ENCODE data around the gene LRIG1. TPM values are rescaled to one million over a fixed set of nuclear protein-coding genes. Genes with fewer than 3 reads are reported as not detected.

LRIG1 gene
- total RNA-seq, 1 experiment from 2014 or later = 17.2 TPM

DNA sequence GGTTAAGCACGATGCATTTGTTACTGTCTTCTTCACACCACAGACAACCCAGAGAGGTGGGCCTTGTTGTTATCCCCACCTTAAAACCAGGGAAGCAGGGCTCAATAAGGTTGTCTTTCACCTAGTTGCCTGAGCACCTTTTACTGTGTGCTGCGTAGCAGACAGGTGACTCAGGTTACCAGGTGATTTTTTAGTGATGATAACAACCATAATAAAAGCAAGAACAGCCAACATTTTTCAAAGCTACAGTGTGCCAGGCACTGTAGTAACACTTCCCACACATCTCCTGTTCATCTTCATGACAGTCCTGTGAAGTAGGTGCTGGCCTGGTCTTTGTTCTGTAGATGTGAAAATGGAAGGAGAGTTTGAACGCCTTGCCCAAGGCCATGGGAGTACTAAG lies 147.8 kb downstream of the LRIG1 start:
- Mint-ChIP-seq H3K36me3 (ENCODE audit: insufficient read depth, unreplicated experiment) (no peaks in the 10 kb centered on the region), H3K9me3 (ENCODE audit: unreplicated experiment) (no peaks in the 10 kb centered on the region), H3K4me3 (ENCODE audit: unreplicated experiment) (no peak overlapping the region), H3K27me3 (ENCODE audit: insufficient read depth, unreplicated experiment) (no peaks in the 10 kb centered on the region), H3K27ac (ENCODE audit: low read depth, unreplicated experiment) (no peak overlapping the region), H3K4me1 (ENCODE audit: insufficient read depth, unreplicated experiment) (peaks cover 11% of the 10 kb centered on the region)
- ChIA-PET POLR2A (no interaction called here), CTCF (interaction anchor here (0.7 kb wide), 1 partner anchor 8 kb away, joined by 3 read pairs; no protein-coding TSS in a partner anchor)
- TF ChIP-seq, protein P1, sequence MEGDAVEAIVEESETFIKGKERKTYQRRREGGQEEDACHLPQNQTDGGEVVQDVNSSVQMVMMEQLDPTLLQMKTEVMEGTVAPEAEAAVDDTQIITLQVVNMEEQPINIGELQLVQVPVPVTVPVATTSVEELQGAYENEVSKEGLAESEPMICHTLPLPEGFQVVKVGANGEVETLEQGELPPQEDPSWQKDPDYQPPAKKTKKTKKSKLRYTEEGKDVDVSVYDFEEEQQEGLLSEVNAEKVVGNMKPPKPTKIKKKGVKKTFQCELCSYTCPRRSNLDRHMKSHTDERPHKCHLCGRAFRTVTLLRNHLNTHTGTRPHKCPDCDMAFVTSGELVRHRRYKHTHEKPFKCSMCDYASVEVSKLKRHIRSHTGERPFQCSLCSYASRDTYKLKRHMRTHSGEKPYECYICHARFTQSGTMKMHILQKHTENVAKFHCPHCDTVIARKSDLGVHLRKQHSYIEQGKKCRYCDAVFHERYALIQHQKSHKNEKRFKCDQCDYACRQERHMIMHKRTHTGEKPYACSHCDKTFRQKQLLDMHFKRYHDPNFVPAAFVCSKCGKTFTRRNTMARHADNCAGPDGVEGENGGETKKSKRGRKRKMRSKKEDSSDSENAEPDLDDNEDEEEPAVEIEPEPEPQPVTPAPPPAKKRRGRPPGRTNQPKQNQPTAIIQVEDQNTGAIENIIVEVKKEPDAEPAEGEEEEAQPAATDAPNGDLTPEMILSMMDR (IDR thresholded peaks at IDR 0.05; ENCODE audit: unreplicated experiment) = no peak
- no peak for DNase-seq (ENCODE audit: unreplicated experiment)
- intact Hi-C loops (cut with micrococcal nuclease) = no loop called here
- no TSS peak for BruUV-seq (replicated peaks)

DNA sequence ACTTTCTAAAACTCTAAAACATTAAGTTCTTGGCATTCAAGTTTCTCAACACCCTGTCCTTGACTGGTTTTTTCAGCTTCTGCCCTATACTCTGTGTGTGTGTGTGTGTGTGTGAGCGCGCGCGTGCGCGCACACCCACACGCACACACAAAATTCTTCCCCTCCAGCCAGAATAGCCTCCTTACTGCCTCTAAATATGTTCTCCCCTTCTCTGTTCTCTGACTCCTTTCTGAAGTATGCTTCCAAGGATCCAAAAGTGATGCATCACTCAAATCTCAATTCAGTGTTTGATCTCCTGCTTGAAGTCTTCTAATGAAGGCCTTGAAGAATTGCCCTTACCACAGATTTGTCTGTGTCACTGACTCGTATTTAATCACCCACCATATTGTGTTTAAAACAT lies 150.2 kb downstream of the LRIG1 start:
- Mint-ChIP-seq H3K27ac (ENCODE audit: low read depth, unreplicated experiment) (no peak overlapping the region), H3K4me3 (ENCODE audit: unreplicated experiment) (no peak overlapping the region), H3K27me3 (ENCODE audit: insufficient read depth, unreplicated experiment) (no peaks in the 10 kb centered on the region), H3K9me3 (ENCODE audit: unreplicated experiment) (no peaks in the 10 kb centered on the region), H3K4me1 (ENCODE audit: insufficient read depth, unreplicated experiment) (peaks cover 11% of the 10 kb centered on the region), H3K36me3 (ENCODE audit: insufficient read depth, unreplicated experiment) (no peaks in the 10 kb centered on the region)
- intact Hi-C loops (cut with micrococcal nuclease) = no loop called here
- TF ChIP-seq, protein P1 (IDR thresholded peaks at IDR 0.05; ENCODE audit: unreplicated experiment) = no peak
- no peak for DNase-seq (ENCODE audit: unreplicated experiment)
- no TSS peak for BruUV-seq (replicated peaks)
- CTCF ChIA-PET = interaction anchor here (1.1 kb wide), 1 partner anchor 472 kb away, joined by 4 read pairs; no protein-coding TSS in a partner anchor
- POLR2A ChIA-PET = no interaction called here

DNA sequence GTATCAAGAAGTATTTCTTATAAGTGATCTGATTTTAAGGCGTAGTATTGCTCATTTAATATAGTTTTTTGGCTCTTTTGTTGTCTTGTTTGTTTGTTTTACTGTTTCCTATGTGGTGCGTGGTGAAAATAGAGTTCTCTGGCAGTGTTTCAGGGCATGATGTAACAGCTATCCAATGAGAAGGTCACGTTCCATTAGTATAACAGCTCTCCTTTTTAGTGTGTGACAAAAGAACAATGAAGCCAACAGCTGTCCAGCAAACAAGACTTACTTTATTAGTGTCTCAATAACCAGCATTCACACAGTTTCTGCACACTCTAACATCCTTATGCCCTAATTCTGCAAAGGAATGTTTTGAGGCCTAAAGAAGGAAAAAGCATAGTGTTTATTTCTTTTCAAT lies 152.1 kb downstream of the LRIG1 start:
- no TSS peak for BruUV-seq (replicated peaks)
- Mint-ChIP-seq H3K9me3 (ENCODE audit: unreplicated experiment) (no peaks in the 10 kb centered on the region), H3K4me3 (ENCODE audit: unreplicated experiment) (no peak overlapping the region), H3K4me1 (ENCODE audit: insufficient read depth, unreplicated experiment) (peaks cover 11% of the 10 kb centered on the region), H3K27me3 (ENCODE audit: insufficient read depth, unreplicated experiment) (no peaks in the 10 kb centered on the region), H3K27ac (ENCODE audit: low read depth, unreplicated experiment) (no peak overlapping the region), H3K36me3 (ENCODE audit: insufficient read depth, unreplicated experiment) (no peaks in the 10 kb centered on the region)
- no peak for DNase-seq (ENCODE audit: unreplicated experiment)
- ChIA-PET CTCF (interaction anchor here (1.0 kb wide), 1 partner anchor 468 kb away, joined by 4 read pairs; no protein-coding TSS in a partner anchor), POLR2A (no interaction called here)
- TF ChIP-seq, protein P1 (IDR thresholded peaks at IDR 0.05; ENCODE audit: unreplicated experiment) = no peak
- intact Hi-C loops (cut with micrococcal nuclease) = no loop called here

DNA sequence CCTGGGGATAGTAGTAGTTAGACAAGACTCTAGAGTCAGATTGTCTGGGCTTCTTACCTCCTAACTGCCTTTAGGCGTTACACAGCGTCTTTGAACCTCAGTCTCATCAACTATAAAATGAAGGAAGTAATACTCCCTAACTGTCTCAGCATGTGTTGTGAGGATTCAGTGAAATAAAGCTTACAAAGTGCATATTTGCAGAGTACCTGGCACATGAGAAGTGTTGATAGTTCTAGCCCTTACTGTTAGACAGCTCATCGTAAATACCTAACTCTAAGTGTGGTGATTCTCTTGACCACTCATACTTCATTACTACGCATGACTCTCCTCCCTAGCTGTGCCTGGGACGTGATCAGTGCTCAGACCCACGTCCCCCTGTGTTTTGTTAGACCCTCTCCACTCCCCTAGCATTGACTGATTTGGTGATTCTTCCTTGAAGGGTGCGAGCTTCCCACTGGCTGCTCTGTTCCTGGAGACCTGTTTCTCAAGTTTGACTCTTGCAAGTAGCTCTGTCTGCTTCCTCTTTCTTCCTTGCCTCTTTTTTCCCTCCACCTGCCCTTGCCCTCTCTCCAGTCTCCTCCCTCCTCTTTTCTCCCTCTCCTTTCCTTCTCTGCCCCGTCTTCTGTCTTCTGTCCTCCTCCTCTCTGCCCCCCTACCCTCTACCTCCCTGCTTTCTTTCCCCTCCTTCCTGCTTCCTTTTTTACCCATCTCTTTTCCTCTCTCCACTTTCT lies 155.8 kb downstream of the LRIG1 start:
- TF ChIP-seq, protein P1 (IDR thresholded peaks at IDR 0.05; ENCODE audit: unreplicated experiment) = no peak
- H3K9me3 Mint-ChIP-seq (ENCODE audit: unreplicated experiment) = no peaks in the 10 kb centered on the region
- no peaks in the 10 kb centered on the region for H3K36me3 Mint-ChIP-seq (ENCODE audit: insufficient read depth, unreplicated experiment)
- peaks cover 6% of the 10 kb centered on the region for H3K4me1 Mint-ChIP-seq (ENCODE audit: insufficient read depth, unreplicated experiment)
- BruUV-seq (replicated peaks) = no TSS peak
- no peak overlapping the region for H3K4me3 Mint-ChIP-seq (ENCODE audit: unreplicated experiment)
- ChIA-PET POLR2A (no interaction called here), CTCF (interaction anchor here (0.6 to 2.0 kb wide), 5 partner anchors 8 to 1087 kb away, joined by 3 to 7 read pairs (median 3); no protein-coding TSS in a partner anchor)
- H3K27ac Mint-ChIP-seq (ENCODE audit: low read depth, unreplicated experiment) = no peak overlapping the region
- no peak for DNase-seq (ENCODE audit: unreplicated experiment)
- intact Hi-C loops (cut with micrococcal nuclease) = no loop called here
- no peaks in the 10 kb centered on the region for H3K27me3 Mint-ChIP-seq (ENCODE audit: insufficient read depth, unreplicated experiment)

Measured in MCF 10A (cell line).